H1 (cell line): ENCODE results near the gene TUT1. TPM values are rescaled to one million over a fixed set of nuclear protein-coding genes. Genes with fewer than 3 reads are reported as not detected.

Source experiments
- GTF2F1 ChIP-seq: IDR thresholded peaks from 2 replicates; pipeline ENCODE4 v1.6.1; 2012; ENCODE audit warnings: low read depth, low read length, improper control_type of control experiment, borderline replicate concordance
- JUN ChIP-seq: IDR thresholded peaks from 2 replicates; pipeline ENCODE4 v1.6.1; 2011; ENCODE audit warnings: low read depth, mild to moderate bottlenecking, improper control_type of control experiment, low read length
- SIN3A ChIP-seq, 2 experiments: IDR thresholded peaks in 1 of 2; conservative IDR thresholded peaks in 1 of 2; 2 replicates each; pipeline ENCODE4 v1.6.1; 2011 to 2012; ENCODE audit warnings: low read length in 2 of 2, improper control_type of control experiment in 1 of 2, low read depth in 1 of 2, mild to moderate bottlenecking in 1 of 2
- SIX5 ChIP-seq: IDR thresholded peaks from 2 replicates; pipeline ENCODE4 v1.6.1; 2011; ENCODE audit warnings: mild to moderate bottlenecking, low read depth, low read length
- SP1 ChIP-seq: IDR thresholded peaks from 2 replicates; pipeline ENCODE4 v1.6.1; 2011; ENCODE audit warnings: low read depth, low read length
- polyA plus RNA-seq, 7 experiments: library from polyadenylated mRNA; depleted of rRNA in 3 of 7; stranded (reverse) in 5 of 7; unstranded in 2 of 7; fragments of >200 nt in 5 of 7; fragments of 200-250 nt in 2 of 7; gene quantifications; 1 replicate in 5 of 7; 2 replicates in 1 of 7; 4 replicates in 1 of 7; pipeline versions ENCODE4 v1.2.1 to v1.2.3, GENCODE V29; 2011 to 2013; ENCODE audit warnings: missing spikeins in 2 of 7, mixed read lengths in 2 of 7
- total RNA-seq: library from RNA; stranded (reverse); fragmentation: NEBNext Ultra II Directional; extraction: Animal tissue kit (Norgen Biotek cat#: 25700); gene quantifications from 2 replicates; pipeline ENCODE4 v1.2.1, GENCODE V29; 2021

Gene TUT1
- total and polyA plus RNA-seq, 2 of the 8 experiments (the other 6 are each of a cell fraction or from before 2014, with no cell fraction given), result 17.8 to 24.6 TPM

DNA sequence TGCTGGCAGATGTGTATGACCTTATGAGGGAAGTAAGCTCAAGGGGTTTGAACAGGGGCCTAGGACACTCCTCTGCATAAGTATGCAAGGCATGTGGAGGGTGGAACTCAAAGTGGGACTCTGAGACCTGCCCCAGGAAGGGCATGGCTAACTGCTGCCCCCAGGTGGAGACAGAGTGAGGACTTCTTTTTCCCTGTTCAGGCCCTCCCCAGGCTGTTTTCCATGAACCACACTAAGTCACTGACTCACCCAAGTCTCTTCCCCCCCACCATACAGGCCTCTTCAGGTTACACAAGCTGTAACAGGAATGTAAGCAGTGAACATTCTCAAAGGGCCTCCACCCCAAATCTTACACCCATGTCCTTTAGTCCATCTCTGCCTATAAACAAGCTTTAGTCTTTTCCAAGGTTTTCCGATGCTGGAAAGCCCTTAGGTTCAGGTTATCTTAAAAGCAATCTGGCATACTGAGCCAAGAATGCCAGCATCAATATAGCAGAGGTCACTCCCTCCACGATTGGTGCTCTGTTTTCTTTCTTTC, 30.7 kb downstream of the TUT1 start (continued):
- 0 out of 4 replicates have a peak, but pooled peaks of 1 of the 2 experiments have one; percentile 52 for TF ChIP-seq SIN3A (conservative IDR thresholded peaks at IDR 0.05 in 1 of 2, IDR thresholded peaks at IDR 0.05 in 1 of 2; ENCODE audit: low read depth in 1 of 2, low read length in 2 of 2)
- no peak for TF ChIP-seq JUN
- no peak for TF ChIP-seq SIX5
- TF ChIP-seq SP1, result peak; percentile 71
- no peak for TF ChIP-seq GTF2F1
